Stimulated activated CD4-positive, alpha-beta T cell treated with anti-CD3 and anti-CD28 coated beads, Interleukin-15, amount 100 ng/mL, for 1 hour (primary cell): ENCODE data around the gene CXorf51B.
"Not testable (repeated sequence)": the region's sequence is repeated elsewhere in the genome, so short reads cannot be mapped to it uniquely, and the experiment has no call there.

Experiments
- DNase-seq, 2 donors: peaks; one replicate each; pipeline ENCODE4 v3.0.0-alpha.2; 2020; ENCODE audit warnings: low read depth in 1 of 2, low spot score in 1 of 2

The CXorf51B gene

GRCh38 chrX:146809471-146809870 lies at the start of gene CXorf51B:
CXorf51B (plus strand) TSS chrX:146809771; CDS start chrX:146809792, 21 bp downstream.
- not testable (repeated sequence) for DNase-seq

- DNase-seq: not testable (repeated sequence)
These were observed 5.1 kb downstream of the CXorf51B start, which contains the start of gene CXorf51A for GRCh38 chrX:146814644-146815043. CXorf51A (minus strand) TSS chrX:146814744; CDS start chrX:146814723, 21 bp downstream.

GRCh38 chrX:146831994-146832393 lies 22.4 kb downstream of the CXorf51B start:
- no peak for DNase-seq

GRCh38 chrX:146854281-146854680 lies 44.7 kb downstream of the CXorf51B start:
- no peak for DNase-seq
